H1 (cell line): ENCODE data around the gene RUFY4. TPM values are rescaled to one million over a fixed set of nuclear protein-coding genes. Genes with fewer than 3 reads are reported as not detected.

Source experiments
- CTCF ChIP-seq, 3 experiments: IDR thresholded peaks; 1 replicate in 2 of 3; 2 replicates in 1 of 3; pipeline versions ENCODE4 v1.5.1 to v1.6.1; 2011; ENCODE audit warnings: low read length in 3 of 3, mild to moderate bottlenecking in 3 of 3, inconsistent platforms in 2 of 3, low read depth in 1 of 3, moderate library complexity in 1 of 3; ENCODE audit not compliant: insufficient read depth in 1 of 3; ENCODE audit errors: control extremely low read depth in 1 of 3
- E2F6 ChIP-seq: IDR thresholded peaks from 2 replicates; pipeline ENCODE4 v1.6.1; 2012; ENCODE audit warnings: inconsistent platforms
- RAD21 ChIP-seq, 2 experiments: IDR thresholded peaks in 1 of 2; conservative IDR thresholded peaks in 1 of 2; 2 replicates each; pipeline ENCODE4 v1.6.1; 2011; ENCODE audit warnings: low read depth in 2 of 2, low read length in 2 of 2, improper control_type of control experiment in 1 of 2, inconsistent platforms in 1 of 2, mild to moderate bottlenecking in 1 of 2, moderate library complexity in 1 of 2
- RXRA ChIP-seq: IDR thresholded peaks from 2 replicates; pipeline ENCODE4 v1.6.1; 2011; ENCODE audit warnings: low read depth, mild to moderate bottlenecking, low read length, moderate library complexity; ENCODE audit not compliant: insufficient read depth
- polyA plus RNA-seq, 7 experiments: library from polyadenylated mRNA; depleted of rRNA in 3 of 7; stranded (reverse) in 5 of 7; unstranded in 2 of 7; fragments of >200 nt in 5 of 7; fragments of 200-250 nt in 2 of 7; gene quantifications; 1 replicate in 5 of 7; 2 replicates in 1 of 7; 4 replicates in 1 of 7; pipeline versions ENCODE4 v1.2.1 to v1.2.3, GENCODE V29; 2011 to 2013; ENCODE audit warnings: missing spikeins in 2 of 7, mixed read lengths in 2 of 7
- total RNA-seq: library from RNA; stranded (reverse); fragmentation: NEBNext Ultra II Directional; extraction: Animal tissue kit (Norgen Biotek cat#: 25700); gene quantifications from 2 replicates; pipeline ENCODE4 v1.2.1, GENCODE V29; 2021

The RUFY4 gene
- total and polyA plus RNA-seq, 2 of the 8 experiments (the other 6 are each of a cell fraction or from before 2014, with no cell fraction given): 0.32 to 0.38 TPM

- TF ChIP-seq CTCF (IDR thresholded peaks at IDR 0.05; ENCODE audit: control extremely low read depth in 1 of 3, insufficient read depth in 1 of 3, low read depth in 1 of 3, low read length in 3 of 3): no peak
- TF ChIP-seq RAD21 (IDR thresholded peaks at IDR 0.05 in 1 of 2, conservative IDR thresholded peaks at IDR 0.05 in 1 of 2; ENCODE audit: low read depth in 2 of 2, low read length in 2 of 2): no peak
- TF ChIP-seq E2F6: no peak
- no peak for TF ChIP-seq RXRA
Measured at GRCh38 chr2:218089259-218089658, 20.2 kb downstream of the RUFY4 start (continued).
